Measurements from ENCODE around the gene ZBTB12.
A peak's percentile ranks its signal among the peaks of the same experiment; 100 is the strongest.
"Not testable (repeated sequence)": the region's sequence is repeated elsewhere in the genome, so short reads cannot be mapped to it uniquely, and the experiment has no call there.

Gene ZBTB12, protein sequence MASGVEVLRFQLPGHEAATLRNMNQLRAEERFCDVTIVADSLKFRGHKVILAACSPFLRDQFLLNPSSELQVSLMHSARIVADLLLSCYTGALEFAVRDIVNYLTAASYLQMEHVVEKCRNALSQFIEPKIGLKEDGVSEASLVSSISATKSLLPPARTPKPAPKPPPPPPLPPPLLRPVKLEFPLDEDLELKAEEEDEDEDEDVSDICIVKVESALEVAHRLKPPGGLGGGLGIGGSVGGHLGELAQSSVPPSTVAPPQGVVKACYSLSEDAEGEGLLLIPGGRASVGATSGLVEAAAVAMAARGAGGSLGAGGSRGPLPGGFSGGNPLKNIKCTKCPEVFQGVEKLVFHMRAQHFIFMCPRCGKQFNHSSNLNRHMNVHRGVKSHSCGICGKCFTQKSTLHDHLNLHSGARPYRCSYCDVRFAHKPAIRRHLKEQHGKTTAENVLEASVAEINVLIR

DNA sequence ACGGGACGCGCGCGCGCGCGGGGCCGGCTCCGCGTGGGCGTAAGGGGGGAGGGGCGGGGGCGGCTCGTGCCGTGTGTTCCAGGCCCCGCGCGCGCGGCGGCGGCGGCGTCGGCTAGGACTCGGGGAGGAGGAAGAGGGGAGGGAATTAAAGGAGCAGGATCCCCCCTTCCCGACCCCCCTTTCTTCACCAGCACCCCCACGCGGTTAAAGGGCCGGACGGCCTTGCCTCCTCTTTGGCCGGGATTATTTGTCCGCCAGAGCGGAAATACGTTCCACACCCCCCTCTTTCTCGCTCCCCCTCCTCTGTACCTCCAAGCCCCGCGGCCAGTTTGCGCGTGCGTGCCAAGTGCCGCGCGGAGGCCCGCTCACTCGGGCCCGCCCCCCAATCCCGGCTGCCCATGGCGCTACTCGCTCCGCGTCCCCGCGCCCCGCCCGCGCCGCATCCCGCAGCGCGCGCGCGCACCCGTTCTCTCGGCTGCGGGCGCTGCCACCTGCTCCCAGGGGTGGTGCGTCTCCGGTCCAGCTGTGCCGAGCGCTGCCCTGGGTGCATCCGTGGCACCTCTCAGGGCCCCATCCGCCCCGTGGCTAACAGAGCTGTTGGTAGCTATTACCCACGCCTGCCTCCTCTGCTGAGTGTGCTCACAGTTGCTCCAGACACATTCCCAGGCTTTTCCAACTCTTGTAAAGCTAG is at the start of gene ZBTB12:
Gene ZBTB12 (minus strand): TSS at position 134 of the 691 bp plus-strand sequence. CDS start 781 bp downstream, outside the sequence.
- peak; percentile 83 for DNase-seq

DNA sequence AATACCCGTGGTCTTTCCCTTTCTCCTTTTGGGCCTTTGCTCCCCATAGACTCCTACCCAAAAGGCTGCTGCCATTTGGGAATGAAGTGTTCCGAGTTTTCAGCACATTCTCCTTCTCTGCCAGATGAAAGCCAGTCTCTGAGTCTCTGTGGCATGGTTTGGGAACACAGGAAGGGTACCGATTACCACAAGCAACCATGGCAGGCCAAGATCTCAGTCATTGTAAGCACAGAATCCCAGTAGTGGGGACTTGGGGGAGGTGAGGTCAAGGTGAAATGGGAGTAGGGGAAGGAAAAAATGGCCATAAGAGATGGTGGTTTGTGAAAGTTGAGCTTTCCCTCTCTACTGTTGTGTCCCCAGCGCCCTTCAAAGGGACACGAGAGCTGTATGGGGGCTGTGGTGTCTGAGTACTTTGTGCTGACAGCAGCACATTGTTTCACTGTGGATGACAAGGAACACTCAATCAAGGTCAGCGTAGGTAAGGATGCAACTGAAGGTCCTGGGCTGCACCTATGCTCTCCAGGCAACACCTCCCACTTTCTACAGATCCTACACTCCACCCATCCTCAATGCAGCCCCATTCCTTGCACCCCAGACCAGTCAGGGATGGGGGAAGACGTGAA is 48.2 kb upstream of the ZBTB12 start:
- no peak for DNase-seq

DNA sequence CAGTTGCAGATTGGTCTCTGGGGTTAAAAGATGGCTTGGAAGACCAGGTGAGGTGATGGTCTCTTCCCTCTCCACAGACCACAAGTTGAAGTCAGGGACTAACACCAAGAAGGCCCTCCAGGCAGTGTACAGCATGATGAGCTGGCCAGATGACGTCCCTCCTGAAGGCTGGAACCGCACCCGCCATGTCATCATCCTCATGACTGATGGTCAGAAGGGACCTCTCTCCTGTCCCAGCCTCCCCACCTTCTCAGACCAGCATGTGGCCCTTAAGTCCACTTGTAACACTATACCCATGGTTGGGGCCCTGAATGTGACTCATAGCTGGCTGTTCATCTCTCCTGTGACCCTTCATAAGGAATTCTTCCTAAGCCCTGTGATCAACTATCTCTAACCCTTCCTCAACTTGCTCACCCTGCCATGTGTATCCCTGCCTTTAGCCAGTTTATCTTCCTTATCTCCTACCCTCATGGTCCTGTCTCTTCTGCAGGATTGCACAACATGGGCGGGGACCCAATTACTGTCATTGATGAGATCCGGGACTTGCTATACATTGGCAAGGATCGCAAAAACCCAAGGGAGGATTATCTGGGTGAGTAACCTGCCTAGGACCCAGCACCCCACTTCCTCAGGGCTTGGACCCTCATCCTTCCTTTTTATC is 47.0 kb upstream of the ZBTB12 start:
- DNase-seq, result no peak

DNA sequence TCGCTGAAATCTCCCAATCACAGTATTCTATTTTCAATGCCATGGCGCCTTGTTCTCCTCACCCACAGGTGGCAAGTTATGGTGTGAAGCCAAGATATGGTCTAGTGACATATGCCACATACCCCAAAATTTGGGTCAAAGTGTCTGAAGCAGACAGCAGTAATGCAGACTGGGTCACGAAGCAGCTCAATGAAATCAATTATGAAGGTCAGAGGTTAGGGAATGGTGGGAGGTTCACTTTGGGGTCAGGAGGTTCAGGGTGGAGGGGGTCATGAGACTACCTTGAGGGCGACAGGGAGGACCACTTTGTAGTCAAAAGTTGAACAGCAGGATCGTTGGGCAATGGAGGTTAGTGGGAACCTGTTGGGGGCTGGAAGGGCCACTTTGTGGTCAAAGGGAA is 46.4 kb upstream of the ZBTB12 start:
- DNase-seq, result no peak

DNA sequence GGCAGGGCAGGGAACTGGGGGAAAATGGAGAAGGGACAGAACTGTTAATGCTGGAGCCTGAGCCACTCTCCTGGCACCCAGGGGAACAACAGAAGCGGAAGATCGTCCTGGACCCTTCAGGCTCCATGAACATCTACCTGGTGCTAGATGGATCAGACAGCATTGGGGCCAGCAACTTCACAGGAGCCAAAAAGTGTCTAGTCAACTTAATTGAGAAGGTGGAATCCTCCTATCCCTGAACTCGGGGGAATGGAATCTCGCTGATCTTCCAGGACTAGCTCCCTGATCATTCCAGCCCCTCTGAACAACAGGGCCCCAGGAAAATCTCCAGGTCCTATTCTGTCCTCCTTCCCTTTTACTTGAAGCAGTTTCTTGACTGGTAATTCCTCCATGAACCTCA is 46.0 kb upstream of the ZBTB12 start:
- DNase-seq, result no peak

DNA sequence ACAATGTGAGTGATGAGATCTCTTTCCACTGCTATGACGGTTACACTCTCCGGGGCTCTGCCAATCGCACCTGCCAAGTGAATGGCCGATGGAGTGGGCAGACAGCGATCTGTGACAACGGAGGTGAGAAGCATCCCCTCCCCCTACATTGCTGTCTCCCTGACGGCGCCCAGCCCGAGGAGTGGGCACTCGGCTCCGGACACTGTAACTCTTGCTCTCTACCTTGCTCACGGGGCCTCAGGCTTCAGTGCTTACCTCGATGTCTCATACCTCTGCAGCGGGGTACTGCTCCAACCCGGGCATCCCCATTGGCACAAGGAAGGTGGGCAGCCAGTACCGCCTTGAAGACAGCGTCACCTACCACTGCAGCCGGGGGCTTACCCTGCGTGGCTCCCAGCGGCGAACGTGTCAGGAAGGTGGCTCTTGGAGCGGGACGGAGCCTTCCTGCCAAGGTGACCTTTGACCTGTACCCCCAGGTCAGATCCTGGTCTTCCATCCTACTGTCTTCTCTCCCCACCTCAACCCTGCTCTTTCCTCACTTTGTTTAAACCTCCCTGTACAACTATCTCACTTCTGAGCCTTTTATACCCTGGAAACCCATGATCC is 45.3 kb upstream of the ZBTB12 start:
- no peak for DNase-seq

DNA sequence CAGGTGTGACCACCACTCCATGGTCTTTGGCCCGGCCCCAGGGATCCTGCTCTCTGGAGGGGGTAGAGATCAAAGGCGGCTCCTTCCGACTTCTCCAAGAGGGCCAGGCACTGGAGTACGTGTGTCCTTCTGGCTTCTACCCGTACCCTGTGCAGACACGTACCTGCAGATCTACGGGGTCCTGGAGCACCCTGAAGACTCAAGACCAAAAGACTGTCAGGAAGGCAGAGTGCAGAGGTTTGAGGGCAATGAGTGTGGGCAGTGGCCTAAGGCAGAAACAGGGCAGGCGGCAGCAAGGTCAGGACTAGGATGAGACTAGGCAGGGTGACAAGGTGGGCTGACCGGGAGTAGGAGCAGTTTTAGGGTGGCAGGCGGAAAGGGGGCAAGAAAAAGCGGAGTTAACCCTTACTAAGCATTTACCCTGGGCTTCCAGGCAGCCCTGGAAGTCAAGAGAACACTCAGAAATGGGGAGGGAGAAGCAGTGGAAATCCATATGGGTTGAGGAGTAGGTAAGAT is 44.5 kb upstream of the ZBTB12 start:
- DNase-seq, result no peak

DNA sequence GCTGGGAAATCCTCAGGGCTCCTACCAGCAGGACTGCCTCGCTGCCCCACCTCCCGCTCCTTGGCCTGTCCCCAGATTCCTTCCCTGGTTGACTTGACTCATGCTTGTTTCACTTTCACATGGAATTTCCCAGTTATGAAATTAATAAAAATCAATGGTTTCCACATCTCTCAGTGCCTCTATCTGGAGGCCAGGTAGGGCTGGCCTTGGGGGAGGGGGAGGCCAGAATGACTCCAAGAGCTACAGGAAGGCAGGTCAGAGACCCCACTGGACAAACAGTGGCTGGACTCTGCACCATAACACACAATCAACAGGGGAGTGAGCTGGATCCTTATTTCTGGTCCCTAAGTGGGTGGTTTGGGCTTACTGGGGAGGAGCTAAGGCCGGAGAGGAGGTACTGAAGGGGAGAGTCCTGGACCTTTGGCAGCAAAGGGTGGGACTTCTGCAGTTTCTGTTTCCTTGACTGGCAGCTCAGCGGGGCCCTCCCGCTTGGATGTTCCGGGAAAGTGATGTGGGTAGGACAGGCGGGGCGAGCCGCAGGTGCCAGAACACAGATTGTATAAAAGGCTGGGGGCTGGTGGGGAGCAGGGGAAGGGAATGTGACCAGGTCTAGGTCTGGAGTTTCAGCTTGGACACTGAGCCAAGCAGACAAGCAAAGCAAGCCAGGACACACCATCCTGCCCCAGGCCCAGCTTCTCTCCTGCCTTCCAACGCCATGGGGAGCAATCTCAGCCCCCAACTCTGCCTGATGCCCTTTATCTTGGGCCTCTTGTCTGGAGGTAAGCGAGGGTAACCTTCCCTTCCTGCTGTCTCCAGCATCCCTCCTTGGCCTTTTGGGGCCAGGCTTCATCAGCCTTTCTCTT is 43.9 kb upstream of the ZBTB12 start, which contains the start of gene CFB:
Gene CFB (plus strand): TSS at position 589 of the 863 bp plus-strand sequence. CDS start 127 bp downstream, at position 716.
- no peak for DNase-seq

DNA sequence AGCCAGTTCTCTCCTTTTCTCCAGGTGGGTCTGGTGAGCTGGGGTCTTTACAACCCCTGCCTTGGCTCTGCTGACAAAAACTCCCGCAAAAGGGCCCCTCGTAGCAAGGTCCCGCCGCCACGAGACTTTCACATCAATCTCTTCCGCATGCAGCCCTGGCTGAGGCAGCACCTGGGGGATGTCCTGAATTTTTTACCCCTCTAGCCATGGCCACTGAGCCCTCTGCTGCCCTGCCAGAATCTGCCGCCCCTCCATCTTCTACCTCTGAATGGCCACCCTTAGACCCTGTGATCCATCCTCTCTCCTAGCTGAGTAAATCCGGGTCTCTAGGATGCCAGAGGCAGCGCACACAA is 43.2 kb upstream of the ZBTB12 start:
- DNase-seq, result no peak

DNA sequence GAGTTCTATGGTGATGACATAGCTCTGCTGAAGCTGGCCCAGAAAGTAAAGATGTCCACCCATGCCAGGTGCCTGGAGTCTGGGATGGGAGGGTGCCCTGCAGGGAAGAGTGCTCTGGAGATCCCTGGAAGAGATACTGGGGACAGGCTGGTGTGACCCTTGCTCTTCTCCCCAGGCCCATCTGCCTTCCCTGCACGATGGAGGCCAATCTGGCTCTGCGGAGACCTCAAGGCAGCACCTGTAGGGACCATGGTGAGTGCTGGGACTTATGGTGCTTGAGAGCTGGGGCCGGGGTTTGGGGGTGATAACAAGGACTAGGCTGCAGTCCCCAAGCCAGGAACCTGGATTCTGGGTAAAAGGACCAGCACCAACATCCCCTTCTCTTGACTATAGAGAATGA is 41.9 kb upstream of the ZBTB12 start:
- DNase-seq, result no peak

DNA sequence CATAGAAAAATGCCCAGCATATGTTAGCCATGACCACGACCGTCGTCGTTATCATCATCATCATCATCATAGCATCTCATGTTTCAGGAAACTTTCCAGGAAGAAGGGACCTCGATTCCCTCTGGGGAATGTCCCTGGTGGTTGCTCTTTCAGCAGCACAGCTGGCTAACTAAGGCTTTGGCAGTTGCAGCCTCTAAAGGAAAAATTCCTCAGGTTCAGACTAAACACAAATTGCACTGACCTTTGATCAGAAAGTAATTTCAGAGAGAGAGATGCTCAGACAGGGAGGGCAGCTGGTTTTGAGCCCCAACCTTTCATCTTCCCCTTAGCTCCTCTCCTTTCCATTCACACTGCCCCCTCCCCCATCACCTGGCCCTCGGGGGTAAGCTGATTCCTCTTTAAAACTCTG is 38.4 kb upstream of the ZBTB12 start:
- DNase-seq, result no peak

DNA sequence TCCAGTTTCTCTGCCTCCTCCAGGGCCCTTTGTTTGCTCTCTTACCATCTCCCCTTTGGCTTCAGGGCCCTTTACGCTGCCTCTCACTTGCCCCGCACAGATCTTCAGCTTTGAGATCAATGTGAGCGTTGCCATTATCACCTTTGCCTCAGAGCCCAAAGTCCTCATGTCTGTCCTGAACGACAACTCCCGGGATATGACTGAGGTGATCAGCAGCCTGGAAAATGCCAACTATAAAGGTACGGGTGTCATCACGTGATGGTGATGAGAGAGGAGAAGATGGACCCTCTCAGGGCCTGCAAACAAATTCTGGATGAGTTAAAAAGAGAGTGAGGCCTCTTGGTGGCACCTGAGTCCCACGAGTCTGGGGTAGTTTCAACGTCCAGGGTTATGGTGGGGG is 33.9 kb upstream of the ZBTB12 start:
- no peak for DNase-seq

DNA sequence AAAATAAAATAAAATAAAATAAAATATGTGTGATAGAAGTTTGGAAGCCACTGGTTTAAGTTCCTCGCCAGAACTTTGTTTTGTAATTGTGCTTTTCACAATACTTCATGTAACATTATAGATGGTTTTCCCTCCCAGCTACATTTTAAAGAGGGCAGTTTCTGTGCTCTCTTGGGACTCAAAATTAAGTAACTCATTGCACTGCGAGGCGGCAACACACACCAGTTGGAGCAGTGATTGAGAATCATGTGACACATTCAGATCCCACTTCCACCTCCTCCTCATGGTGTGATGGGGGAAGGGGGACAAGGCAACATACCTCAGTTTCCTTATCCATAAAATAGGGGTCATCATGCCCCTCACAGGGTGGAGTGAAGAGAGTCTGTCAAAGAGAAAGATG is 33.1 kb upstream of the ZBTB12 start:
- no peak for DNase-seq

DNA sequence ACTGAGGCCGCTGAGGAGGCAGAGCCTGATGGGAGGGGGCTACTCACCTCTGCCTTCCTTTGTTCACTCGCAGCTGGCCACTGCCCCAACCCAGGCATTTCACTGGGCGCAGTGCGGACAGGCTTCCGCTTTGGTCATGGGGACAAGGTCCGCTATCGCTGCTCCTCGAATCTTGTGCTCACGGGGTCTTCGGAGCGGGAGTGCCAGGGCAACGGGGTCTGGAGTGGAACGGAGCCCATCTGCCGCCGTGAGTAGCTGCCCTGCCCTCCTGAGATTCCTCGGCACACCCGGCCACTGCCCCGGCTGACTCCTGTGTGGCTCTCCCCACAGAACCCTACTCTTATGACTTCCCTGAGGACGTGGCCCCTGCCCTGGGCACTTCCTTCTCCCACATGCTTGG is 31.7 kb upstream of the ZBTB12 start:
- no peak for DNase-seq

DNA sequence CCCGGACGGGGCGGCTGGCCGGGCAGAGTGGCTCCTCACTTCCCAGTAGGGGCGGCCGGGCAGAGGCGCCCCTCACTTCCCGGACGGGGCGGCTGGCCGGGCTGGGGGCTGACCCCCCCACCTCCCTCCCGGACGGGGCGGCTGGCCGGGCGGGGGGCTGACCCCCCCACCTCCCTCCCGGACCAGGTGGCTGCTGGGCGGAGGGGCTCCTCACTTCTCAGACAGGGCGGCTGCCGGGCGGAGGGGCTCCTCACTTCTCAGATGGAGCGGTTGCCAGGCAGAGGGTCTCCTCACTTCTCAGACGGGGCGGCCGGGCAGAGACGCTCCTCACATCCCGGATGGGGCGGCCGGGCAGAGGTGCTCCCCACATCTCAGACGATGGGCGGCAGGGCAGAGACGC is 30.3 kb upstream of the ZBTB12 start:
- DNase-seq, result not testable (repeated sequence)

DNA sequence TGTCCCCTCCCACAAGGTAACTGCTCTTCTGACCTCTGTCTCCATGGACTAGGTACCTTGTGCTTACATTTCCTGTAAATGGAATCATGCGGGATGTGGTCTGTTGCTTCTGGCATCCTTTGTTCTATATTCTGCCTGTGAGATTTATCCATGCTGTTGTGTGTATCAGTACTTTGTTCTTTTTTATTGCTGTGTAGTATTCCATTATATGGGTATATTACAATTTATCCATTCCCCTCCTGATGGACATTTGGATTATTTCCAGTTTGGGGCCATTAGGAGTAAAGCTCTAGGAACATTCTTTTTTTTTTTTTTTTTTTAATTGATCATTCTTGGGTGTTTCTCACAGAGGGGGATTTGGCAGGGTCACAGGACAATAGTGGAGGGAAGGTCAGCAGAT is 29.1 kb upstream of the ZBTB12 start:
- DNase-seq, result no peak

DNA sequence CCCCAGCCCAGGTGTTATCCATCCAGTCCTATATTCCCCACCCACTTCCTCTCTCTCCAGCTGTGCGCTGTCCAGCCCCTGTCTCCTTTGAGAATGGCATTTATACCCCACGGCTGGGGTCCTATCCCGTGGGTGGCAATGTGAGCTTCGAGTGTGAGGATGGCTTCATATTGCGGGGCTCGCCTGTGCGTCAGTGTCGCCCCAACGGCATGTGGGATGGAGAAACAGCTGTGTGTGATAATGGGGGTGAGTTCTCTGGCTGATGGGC is 26.7 kb upstream of the ZBTB12 start:
- DNase-seq, result no peak

DNA sequence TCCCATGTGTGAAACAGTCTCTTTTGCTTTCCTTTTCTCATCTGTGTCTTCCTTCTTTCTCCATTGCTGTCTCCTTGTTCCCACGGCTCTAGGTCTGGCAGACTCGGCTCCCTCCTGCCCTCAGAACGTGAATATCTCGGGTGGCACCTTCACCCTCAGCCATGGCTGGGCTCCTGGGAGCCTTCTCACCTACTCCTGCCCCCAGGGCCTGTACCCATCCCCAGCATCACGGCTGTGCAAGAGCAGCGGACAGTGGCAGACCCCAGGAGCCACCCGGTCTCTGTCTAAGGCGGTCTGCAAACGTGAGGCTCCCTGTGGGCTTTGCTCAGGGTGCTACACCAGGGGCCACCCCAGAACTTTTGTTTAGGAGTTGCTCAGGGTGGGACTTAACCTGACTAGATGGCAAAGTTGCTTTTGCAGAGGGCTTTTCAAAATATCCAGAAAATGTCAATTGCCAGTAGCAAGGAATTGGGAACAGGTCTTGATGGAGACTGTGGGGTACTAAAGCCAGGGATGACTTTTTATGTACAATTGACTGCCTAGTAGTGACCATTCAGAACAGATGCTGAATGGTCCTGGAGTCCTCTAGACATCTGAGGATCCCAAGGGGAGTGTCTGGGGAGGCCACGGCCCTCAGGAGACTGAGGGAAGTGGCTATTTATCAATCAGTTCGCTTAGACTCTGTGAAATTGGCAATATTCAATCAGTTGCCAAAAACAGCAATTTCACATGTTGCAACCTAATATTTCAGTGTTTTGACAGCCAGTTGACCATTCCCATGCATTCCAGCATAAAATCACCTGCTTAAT is 26.2 kb upstream of the ZBTB12 start:
- DNase-seq, result no peak

DNA sequence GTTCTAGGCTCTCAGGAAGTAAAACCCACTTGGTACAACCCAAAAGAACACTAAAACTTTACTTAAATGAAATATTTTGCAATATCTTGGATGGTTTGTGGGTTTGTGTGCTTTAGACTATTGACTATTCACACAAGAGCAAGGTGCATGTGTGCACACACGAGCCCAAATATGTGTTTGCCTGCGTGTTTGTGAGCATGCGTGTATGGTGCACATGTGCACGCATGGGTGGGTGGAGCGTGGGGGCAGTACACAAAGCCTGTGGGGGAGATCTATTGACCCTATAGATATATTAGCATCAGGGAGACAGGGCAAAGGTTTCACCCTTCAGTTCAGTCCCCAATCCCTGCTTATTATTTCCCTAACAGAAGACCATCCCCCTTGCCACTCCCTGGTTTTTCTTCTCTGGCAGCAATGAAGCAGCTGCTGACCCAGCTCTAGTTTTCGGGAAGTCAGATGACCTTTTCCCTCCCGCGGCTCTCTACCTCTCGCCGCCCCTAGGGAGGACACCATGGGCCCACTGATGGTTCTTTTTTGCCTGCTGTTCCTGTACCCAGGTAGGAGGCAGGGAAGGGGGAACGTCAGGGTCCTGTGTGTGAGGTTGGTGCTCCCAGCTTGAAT is 25.5 kb upstream of the ZBTB12 start, which contains the start of gene C2:
Gene C2 (plus strand): TSS at position 476 of the 621 bp plus-strand sequence. CDS start 36 bp downstream, at position 512.
- DNase-seq, result peak; percentile 56

DNA sequence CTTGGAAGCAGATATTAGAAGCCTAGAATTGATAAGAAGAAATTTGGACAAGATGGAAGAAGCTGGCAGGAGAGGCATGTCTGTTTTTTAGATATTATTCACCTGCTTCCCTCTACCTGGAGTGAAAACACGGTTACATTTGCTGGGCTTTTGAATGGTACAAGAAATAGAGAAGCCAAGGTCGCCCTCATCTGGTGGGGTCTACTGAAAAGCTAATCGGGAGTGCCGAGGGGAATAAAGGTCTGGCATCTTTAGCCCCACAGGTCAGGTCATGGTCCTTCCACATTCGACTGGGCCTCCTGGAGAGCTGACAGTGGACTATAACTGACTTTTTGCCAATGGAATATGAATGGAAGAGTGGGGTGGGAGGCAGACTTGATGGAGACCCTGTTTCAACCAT is 21.1 kb upstream of the ZBTB12 start:
- DNase-seq, result no peak

All from MV-4-11 (cell line).